ENCODE measurements around the gene TOM1L2.
"Not testable (repeated sequence)": the region's sequence is repeated elsewhere in the genome, so short reads cannot be mapped to it uniquely, and the experiment has no call there.

TOM1L2 gene

GRCh38 chr17:17921192-17922069, 50.8 kb downstream of the TOM1L2 start:
- no peak for DNase-seq

- no peak for DNase-seq
These were observed 52.8 kb downstream of the TOM1L2 start for GRCh38 chr17:17919169-17920107.

- DNase-seq = no peak
These were observed 54.8 kb downstream of the TOM1L2 start for GRCh38 chr17:17917394-17917793.

- no peak for DNase-seq
These were observed 57.0 kb downstream of the TOM1L2 start for GRCh38 chr17:17915183-17915582.

- peak; percentile 85 for DNase-seq
These were observed 58.4 kb downstream of the TOM1L2 start for GRCh38 chr17:17913695-17914332.

- DNase-seq = not testable (repeated sequence)
These were observed 59.9 kb downstream of the TOM1L2 start for GRCh38 chr17:17912336-17912735.

- DNase-seq = no peak
These were observed 61.1 kb downstream of the TOM1L2 start for GRCh38 chr17:17911001-17911613.

- DNase-seq = no peak
These were observed 62.1 kb downstream of the TOM1L2 start for GRCh38 chr17:17910060-17910459.

GRCh38 chr17:17909078-17909477, 63.1 kb downstream of the TOM1L2 start:
- no peak for DNase-seq

- no peak for DNase-seq
These were observed 64.7 kb downstream of the TOM1L2 start for GRCh38 chr17:17907469-17907868.

GRCh38 chr17:17906418-17907215, 65.6 kb downstream of the TOM1L2 start:
- DNase-seq = no peak

- no peak for DNase-seq
These were observed 67.2 kb downstream of the TOM1L2 start for GRCh38 chr17:17905036-17905320.

- no peak for DNase-seq
These were observed 67.8 kb downstream of the TOM1L2 start for GRCh38 chr17:17904166-17905035.

- DNase-seq = no peak
These were observed 69.3 kb downstream of the TOM1L2 start for GRCh38 chr17:17902877-17903276.

GRCh38 chr17:17902376-17902775, 69.8 kb downstream of the TOM1L2 start:
- DNase-seq = no peak

- DNase-seq = no peak
These were observed 71.3 kb downstream of the TOM1L2 start for GRCh38 chr17:17900615-17901520.

GRCh38 chr17:17899486-17899885, 72.7 kb downstream of the TOM1L2 start:
- DNase-seq = no peak

- DNase-seq = no peak
These were observed 73.5 kb downstream of the TOM1L2 start for GRCh38 chr17:17898673-17899072.

GRCh38 chr17:17897442-17897841, 74.8 kb downstream of the TOM1L2 start:
- DNase-seq = no peak

GRCh38 chr17:17896746-17897145, 75.5 kb downstream of the TOM1L2 start:
- no peak for DNase-seq
